Natural killer cell treated with Interleukin-12 subunit alpha and Interleukin-12 subunit beta and Interleukin-15 and Interleukin-18, amount 100 ng/mL, for 72 hours (primary cell): ENCODE measurements around the gene PARD3. TPM values are rescaled to one million over a fixed set of nuclear protein-coding genes. Genes with fewer than 3 reads are reported as not detected.

Source experiments
- ATAC-seq, 2 donors: fragments of 150-1000 bp; cut with Tn5 transposase in 1 of 2; sonication (Bioruptor Pico), chemical (Tn5 transposase) in 1 of 2; 2 replicates each; pipeline ENCODE4 v1.10.0; 2021
- DNase-seq: peaks from one replicate; pipeline ENCODE4 v3.0.0; 2022; ENCODE audit warnings: low spot score
- H3K27ac Mint-ChIP-seq, 2 donors: 1 replicate in 1 of 2; 2 replicates in 1 of 2; pipeline ENCODE4 v1.8.0; 2022; ENCODE audit warnings: mixed read lengths in 2 of 2, mild to moderate bottlenecking in 1 of 2, moderate library complexity in 1 of 2
- H3K27me3 Mint-ChIP-seq, 2 donors: 1 replicate in 1 of 2; 2 replicates in 1 of 2; pipeline ENCODE4 v1.8.0; 2022; ENCODE audit warnings: mixed read lengths in 2 of 2
- H3K36me3 Mint-ChIP-seq: one replicate; pipeline ENCODE4 v1.8.0; 2022; ENCODE audit warnings: mixed read lengths
- H3K4me1 Mint-ChIP-seq, 2 donors: 1 replicate in 1 of 2; 2 replicates in 1 of 2; pipeline ENCODE4 v1.8.0; 2022; ENCODE audit warnings: low read depth in 2 of 2, mixed read lengths in 2 of 2, mild to moderate bottlenecking in 1 of 2
- H3K4me3 Mint-ChIP-seq: one replicate; pipeline ENCODE4 v1.8.0; 2022; ENCODE audit warnings: mixed read lengths
- H3K9me3 Mint-ChIP-seq: 2 replicates; pipeline ENCODE4 v1.8.0; 2022; ENCODE audit warnings: mixed read lengths
- total RNA-seq, 2 donors: library from RNA; stranded (reverse); gene quantifications; one replicate each; pipeline ENCODE4 v1.2.3, GENCODE V29; 2022

The PARD3 gene
- total RNA-seq, 2 donors from 2014 or later: 0.56 TPM; not detected in 1

DNA sequence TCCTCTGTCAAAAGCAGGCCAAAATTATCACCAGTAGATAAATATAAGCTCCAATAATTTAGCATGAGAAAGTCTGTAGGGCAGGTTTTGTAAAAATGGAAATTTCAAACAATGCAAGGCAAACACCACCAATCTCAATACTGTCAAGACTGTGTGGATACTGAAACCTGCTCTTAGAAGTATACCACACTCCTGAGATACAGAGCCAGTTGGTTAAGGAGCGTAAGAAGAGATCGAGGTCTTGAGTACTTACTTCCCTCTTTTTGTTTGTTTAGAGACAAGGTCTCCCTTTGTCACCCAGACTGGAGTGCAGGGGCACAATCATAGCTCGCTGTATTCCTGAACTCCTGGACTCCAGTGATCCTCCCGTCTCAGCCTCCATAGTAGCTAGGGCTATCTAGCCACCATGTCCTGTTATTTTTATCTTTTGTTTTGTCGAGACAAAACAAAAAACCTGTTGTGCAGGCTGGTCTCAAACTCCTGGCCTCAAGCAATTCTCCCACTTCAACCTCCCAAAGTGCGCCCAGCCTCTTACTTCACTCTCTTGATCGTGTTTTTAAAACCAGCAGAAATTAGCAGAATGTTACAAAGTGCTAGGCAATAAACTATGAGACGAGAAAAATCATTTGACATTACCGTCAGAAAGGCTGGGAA lies 205.7 kb downstream of the PARD3 start:
- Mint-ChIP-seq H3K9me3 (no peaks in the 10 kb centered on the region), H3K27me3 (peaks cover 5 to 14% of the 10 kb centered on the region in 2 donors), H3K4me1 (no peaks in the 10 kb centered on the region), H3K4me3 (no peak overlapping the region), H3K27ac (no peak overlapping the region), H3K36me3 (no peaks in the 10 kb centered on the region)
- no peak for ATAC-seq
- DNase-seq: no peak

DNA sequence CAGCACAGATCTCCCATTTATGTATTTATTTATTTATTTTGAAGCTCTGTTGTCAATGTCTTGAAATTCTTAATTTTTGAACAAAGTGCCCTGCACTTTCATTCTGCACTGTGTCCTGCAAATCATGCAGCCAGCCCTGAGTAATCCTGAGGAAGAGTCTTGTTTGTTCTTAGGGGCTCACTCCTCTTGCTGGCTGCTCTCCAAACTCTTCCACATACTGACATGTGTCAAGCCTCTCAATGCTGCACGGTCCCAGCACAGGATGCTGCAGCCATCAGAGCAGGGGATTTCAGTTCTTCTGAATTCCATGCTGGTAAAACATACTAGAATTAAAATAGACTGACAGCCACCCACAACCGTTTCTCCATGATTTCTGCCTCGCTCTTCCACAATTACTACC lies 207.2 kb downstream of the PARD3 start:
- Mint-ChIP-seq H3K36me3 (no peaks in the 10 kb centered on the region), H3K9me3 (no peaks in the 10 kb centered on the region), H3K27ac (no peak overlapping the region), H3K4me1 (no peaks in the 10 kb centered on the region), H3K4me3 (no peak overlapping the region), H3K27me3 (peaks cover 5 to 14% of the 10 kb centered on the region in 2 donors)
- no peak for ATAC-seq
- no peak for DNase-seq

DNA sequence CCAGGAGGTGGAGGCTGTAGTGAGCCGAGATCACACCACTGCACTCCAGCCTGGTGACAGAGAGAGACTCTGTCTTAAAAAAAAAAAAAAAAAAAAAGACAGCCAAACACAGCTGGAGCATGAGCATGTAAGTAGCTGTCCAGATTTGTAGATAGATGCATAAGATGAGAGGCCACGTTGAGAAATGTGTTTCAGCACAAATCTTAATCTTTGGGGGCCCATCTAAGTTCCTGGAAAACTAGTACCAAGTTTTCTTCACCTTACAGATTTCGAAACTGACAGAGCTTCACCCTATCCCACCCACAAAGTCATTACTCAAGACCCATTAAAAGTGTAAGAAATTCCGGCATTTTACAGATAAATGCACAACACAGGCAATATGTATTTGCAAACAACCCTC lies 208.2 kb downstream of the PARD3 start:
- H3K9me3 Mint-ChIP-seq: no peaks in the 10 kb centered on the region
- no peaks in the 10 kb centered on the region for H3K36me3 Mint-ChIP-seq
- H3K27ac Mint-ChIP-seq: no peak overlapping the region
- no peak for ATAC-seq
- peaks cover 5 to 14% of the 10 kb centered on the region in 2 donors for H3K27me3 Mint-ChIP-seq
- no peak for DNase-seq
- H3K4me1 Mint-ChIP-seq: no peaks in the 10 kb centered on the region
- H3K4me3 Mint-ChIP-seq: no peak overlapping the region

DNA sequence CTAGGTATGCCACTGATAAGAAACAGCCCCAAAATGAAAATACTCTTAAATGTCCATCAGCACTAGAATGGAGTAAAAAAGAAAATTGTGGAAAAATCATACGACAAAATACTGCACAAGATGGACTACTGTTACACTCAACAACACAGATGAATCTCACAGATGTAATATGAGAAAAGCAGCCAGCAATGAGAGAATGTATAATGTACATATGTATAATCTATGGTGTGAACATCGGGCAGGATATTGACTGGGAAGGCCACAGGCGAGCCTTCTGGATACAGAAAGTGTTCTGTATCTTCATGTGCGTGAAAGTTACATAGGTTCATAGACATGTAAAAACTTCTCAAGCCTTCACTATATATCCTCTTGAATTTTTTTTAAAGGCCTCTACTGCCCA lies 212.6 kb downstream of the PARD3 start:
- DNase-seq: no peak
- Mint-ChIP-seq H3K4me3 (no peak overlapping the region), H3K9me3 (no peaks in the 10 kb centered on the region), H3K4me1 (no peaks in the 10 kb centered on the region), H3K27me3 (peaks cover 4 to 9% of the 10 kb centered on the region in 2 donors), H3K27ac (no peak overlapping the region), H3K36me3 (no peaks in the 10 kb centered on the region)
- no peak for ATAC-seq

DNA sequence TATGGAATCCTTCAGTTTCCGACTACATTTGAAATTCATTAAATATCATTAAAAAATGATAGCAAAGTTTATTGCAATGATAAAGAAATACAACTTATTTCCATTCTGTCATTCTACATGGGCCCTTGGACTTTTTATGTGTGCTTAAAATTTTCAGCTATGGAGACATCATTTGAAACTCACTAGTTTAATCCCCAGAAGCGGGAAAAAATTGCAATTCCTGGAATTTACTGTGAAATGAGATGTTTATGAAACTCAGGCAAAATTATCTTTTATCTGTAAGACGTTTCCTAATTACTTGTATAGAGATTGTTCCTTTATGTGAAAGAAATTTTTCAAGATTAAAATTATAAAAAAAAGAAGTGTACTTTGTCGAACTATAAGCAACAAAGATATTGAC lies 213.4 kb downstream of the PARD3 start:
- H3K27me3 Mint-ChIP-seq: peaks cover 4 to 9% of the 10 kb centered on the region in 2 donors
- DNase-seq: no peak
- H3K36me3 Mint-ChIP-seq: no peaks in the 10 kb centered on the region
- ATAC-seq: no peak
- H3K9me3 Mint-ChIP-seq: no peaks in the 10 kb centered on the region
- H3K4me1 Mint-ChIP-seq: no peaks in the 10 kb centered on the region
- H3K4me3 Mint-ChIP-seq: no peak overlapping the region
- no peak overlapping the region for H3K27ac Mint-ChIP-seq

DNA sequence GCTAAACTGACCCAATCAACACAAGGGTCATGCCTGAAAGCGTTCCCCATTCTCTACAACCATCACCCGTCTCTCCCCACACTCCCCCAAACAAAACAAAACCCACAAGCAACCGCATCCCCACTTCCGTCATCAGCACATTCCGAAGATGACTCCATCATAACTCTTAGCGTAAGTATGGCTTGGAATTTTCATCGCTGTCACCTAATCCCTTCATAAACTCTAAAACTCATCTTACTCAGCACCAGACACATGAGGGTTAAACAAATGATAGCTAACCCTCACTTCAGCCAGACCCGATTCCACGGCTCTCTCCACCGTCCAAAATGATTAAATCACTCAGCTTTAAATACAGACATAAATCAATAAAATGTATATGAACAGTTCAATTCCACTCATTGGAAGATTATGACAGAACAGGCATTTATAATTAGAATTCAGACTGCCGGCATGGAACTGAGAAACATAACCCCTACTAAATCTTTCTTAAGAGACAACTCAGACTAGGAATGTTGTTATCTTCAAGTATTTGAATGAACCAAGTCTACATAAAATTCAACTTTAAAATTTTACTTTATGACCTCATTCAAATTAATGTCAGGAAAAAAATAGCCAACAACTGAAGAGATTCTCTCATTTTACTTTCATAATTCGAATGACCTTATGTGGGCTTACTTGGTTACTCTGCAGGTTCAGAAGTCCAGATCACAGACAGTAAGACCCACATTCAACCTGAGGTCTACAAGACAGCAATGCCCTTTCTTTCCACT lies 215.9 kb downstream of the PARD3 start:
- Mint-ChIP-seq H3K4me1 (no peaks in the 10 kb centered on the region), H3K9me3 (no peaks in the 10 kb centered on the region), H3K4me3 (no peak overlapping the region), H3K27me3 (peaks cover 9 to 16% of the 10 kb centered on the region in 2 donors), H3K27ac (no peak overlapping the region), H3K36me3 (no peaks in the 10 kb centered on the region)
- no peak for ATAC-seq
- DNase-seq: no peak

DNA sequence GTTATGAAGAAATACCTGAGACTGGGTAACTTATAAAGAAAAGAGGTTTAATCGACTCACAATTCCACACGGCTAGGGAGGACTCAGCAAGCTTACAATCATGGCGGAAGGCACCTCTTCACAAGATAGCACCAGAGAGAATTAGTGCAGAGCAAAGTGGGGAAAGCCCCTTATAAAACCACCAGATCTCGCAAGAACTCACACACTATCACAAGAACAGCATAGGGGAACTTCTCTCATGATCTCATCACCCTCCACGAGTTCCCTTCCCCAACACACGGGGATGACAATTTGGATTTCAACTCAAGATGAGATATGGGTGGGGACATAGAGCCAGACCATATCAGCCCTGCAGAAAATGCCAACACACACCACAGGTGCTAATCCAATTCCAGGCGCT lies 218.7 kb downstream of the PARD3 start:
- Mint-ChIP-seq H3K27ac (no peak overlapping the region), H3K27me3 (peaks cover 11 to 26% of the 10 kb centered on the region in 2 donors), H3K4me1 (no peaks in the 10 kb centered on the region), H3K36me3 (no peaks in the 10 kb centered on the region), H3K9me3 (no peaks in the 10 kb centered on the region), H3K4me3 (no peak overlapping the region)
- DNase-seq: no peak
- no peak for ATAC-seq

DNA sequence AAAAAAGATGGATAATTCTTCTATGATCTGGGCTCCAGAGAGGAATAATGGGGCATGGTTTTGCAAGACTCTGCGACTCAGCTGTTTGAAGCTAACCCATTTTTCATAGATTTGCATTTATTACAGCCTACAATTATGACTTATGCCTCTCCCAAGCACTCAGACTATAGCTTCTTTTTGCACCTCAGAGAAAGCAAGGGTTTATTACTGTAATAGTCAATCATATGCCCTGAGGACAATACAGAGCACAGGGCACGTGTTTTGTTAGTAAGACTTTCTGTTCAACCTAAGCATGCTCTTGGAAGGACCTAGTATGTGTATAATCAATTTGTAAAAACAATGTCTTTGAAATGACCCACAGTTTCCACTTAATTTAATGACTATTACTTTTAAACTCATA lies 221.2 kb downstream of the PARD3 start:
- no peaks in the 10 kb centered on the region for H3K4me1 Mint-ChIP-seq
- peaks cover 10 to 25% of the 10 kb centered on the region in 2 donors for H3K27me3 Mint-ChIP-seq
- no peak overlapping the region for H3K4me3 Mint-ChIP-seq
- ATAC-seq (no peak), DNase-seq (no peak)
- no peaks in the 10 kb centered on the region for H3K36me3 Mint-ChIP-seq
- no peak overlapping the region for H3K27ac Mint-ChIP-seq
- no peaks in the 10 kb centered on the region for H3K9me3 Mint-ChIP-seq

DNA sequence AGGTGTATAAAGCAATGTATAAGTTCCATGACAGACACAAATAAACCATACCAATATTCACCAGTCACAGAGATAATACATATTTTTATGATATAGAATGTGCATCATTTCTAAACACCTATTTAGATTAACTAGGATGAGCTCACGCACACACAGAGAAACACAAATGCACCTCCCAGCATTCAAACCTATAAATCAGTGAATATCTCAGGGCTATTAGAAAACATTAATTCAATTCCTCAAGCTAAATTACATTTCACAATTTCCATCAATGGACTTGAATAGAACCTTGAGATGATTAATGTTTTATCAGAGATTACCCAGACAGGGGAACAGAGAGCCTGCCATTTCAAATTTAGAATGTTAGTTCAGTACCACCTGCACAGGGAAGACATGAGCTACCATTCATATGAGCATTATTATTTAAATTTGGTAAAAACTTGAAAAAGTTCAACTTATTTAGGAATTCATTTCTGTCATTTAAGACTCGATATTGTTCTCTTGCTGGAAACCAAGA lies 221.7 kb downstream of the PARD3 start:
- no peak overlapping the region for H3K4me3 Mint-ChIP-seq
- DNase-seq: no peak
- no peak overlapping the region for H3K27ac Mint-ChIP-seq
- no peak for ATAC-seq
- no peaks in the 10 kb centered on the region for H3K36me3 Mint-ChIP-seq
- H3K9me3 Mint-ChIP-seq: no peaks in the 10 kb centered on the region
- peaks cover 13 to 22% of the 10 kb centered on the region in 2 donors for H3K27me3 Mint-ChIP-seq
- no peaks in the 10 kb centered on the region for H3K4me1 Mint-ChIP-seq

DNA sequence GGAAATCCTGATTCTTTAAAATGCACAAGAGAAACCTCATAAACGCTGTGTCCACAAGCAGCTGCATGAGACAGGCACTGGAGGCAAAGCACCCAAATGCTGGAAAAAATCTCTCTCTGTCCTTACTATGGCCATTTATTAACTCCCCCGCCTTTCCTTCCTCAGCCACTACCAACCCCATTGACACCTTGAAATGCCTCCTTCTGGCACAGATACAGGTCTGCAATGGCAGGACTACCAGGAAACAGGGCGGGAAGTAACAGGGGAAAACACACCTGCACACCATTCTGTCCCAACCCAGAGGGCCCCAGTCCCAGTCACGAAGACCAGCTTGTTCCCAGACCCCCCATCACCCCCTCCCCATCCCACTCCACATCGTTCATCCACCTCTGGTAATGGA lies 224.3 kb downstream of the PARD3 start:
- ATAC-seq (no peak), DNase-seq (no peak)
- H3K27ac Mint-ChIP-seq: no peak overlapping the region
- H3K27me3 Mint-ChIP-seq: peaks cover 8 to 22% of the 10 kb centered on the region in 2 donors
- H3K4me1 Mint-ChIP-seq: no peaks in the 10 kb centered on the region
- no peaks in the 10 kb centered on the region for H3K9me3 Mint-ChIP-seq
- H3K36me3 Mint-ChIP-seq: no peaks in the 10 kb centered on the region
- H3K4me3 Mint-ChIP-seq: no peak overlapping the region

DNA sequence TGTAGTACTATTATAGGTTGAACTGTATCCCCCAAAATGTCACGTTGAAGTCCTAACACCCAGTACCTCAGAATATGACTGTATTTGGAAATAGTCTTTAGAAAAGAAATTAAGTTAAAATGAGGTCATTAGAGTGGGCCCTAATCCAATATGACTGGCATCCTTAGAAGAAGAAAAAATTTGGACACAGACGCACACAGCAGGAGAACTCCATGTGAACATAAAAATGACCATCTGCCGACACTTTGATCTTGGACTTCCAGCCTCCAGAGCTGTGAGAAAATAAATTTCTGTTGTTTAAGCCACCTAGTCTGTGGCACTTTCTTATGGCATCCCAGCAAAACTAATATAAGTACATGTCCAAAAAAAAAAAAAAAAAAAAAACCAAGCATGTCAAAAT lies 225.8 kb downstream of the PARD3 start:
- ATAC-seq (no peak), DNase-seq (no peak)
- H3K27me3 Mint-ChIP-seq: peaks cover 8 to 32% of the 10 kb centered on the region in 2 donors
- H3K36me3 Mint-ChIP-seq: no peaks in the 10 kb centered on the region
- H3K9me3 Mint-ChIP-seq: no peaks in the 10 kb centered on the region
- no peak overlapping the region for H3K4me3 Mint-ChIP-seq
- H3K27ac Mint-ChIP-seq: no peak overlapping the region
- no peaks in the 10 kb centered on the region for H3K4me1 Mint-ChIP-seq

DNA sequence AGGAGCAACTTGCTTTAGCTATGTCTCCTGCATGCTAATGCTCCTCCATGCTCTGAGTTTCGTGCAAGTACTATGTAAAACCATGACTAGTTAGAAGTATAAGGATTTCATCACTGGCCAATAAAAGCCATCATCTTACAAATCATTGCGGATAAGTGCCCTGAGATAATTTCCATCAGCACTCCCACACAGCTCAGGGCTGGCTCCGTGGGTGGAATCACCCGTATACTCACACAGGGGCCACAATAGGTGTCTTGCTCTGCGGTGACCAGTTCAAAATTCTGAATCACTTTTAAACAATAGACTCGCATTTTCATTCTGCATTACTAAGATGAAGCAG lies 227.4 kb downstream of the PARD3 start:
- ATAC-seq (no peak), DNase-seq (no peak)
- no peaks in the 10 kb centered on the region for H3K36me3 Mint-ChIP-seq
- H3K4me1 Mint-ChIP-seq: no peaks in the 10 kb centered on the region
- H3K9me3 Mint-ChIP-seq: no peaks in the 10 kb centered on the region
- no peak overlapping the region for H3K27ac Mint-ChIP-seq
- peaks cover 6 to 26% of the 10 kb centered on the region in 2 donors for H3K27me3 Mint-ChIP-seq
- no peak overlapping the region for H3K4me3 Mint-ChIP-seq

DNA sequence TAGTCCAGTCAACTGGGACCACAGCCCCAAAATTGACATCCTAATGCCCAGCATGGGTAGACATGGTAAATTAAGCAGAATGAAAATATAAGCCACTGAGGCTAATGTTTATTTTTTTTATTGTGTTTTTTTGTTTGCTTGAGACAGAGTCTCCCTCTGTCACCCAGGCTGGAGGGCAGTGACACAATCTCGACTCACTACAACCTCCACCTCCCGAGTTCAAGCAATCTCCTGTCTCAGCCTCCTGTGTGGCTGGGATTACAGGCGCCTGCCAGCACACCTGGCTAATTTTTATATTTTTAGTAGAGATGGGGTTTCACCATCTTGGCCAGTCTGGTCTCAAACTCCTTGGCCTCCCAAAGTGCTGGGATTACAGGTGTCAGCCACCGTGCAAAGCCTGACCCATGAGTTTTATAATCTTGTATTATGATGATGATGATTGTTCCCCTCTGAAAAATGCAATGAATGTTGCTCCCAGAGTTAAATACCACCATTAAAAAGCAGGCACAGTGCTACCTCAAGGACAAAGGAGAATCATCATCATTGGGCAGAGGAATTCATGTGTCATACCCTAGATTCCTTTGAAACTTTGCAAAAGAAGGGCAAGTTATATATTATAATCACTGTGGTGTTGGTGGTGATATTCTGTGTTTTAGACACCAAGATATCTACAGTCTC lies 228.0 kb downstream of the PARD3 start:
- no peak for DNase-seq
- no peak for ATAC-seq
- no peak overlapping the region for H3K27ac Mint-ChIP-seq
- no peaks in the 10 kb centered on the region for H3K4me1 Mint-ChIP-seq
- no peak overlapping the region for H3K4me3 Mint-ChIP-seq
- H3K27me3 Mint-ChIP-seq: peaks cover 6 to 25% of the 10 kb centered on the region in 2 donors
- no peaks in the 10 kb centered on the region for H3K36me3 Mint-ChIP-seq
- H3K9me3 Mint-ChIP-seq: no peaks in the 10 kb centered on the region
